Keratinocyte (primary cell): ENCODE results near the gene ZCCHC10. TPM values are rescaled to one million over a fixed set of nuclear protein-coding genes. Genes with fewer than 3 reads are reported as not detected.

Source experiments
- DNase-seq: peaks from one replicate; pipeline ENCODE4 v3.0.0-alpha.2; 2011; ENCODE audit warnings: low read depth, missing footprints, low spot score
- FAIRE-seq: peaks from 2 replicates; lab custom pipeline; 2011; peaks lifted over from hg19 to GRCh38; lab: Jason Lieb, UNC
- H2AFZ ChIP-seq: 2 replicates; pipeline ENCODE4 v1.6.0; 2012; ENCODE audit warnings: low read length, control low read depth, inconsistent platforms; ENCODE audit not compliant: control insufficient read depth
- H3K27ac ChIP-seq: 2 replicates; pipeline ENCODE4 v1.5.1; 2011; ENCODE audit warnings: low read length; ENCODE audit not compliant: control insufficient read depth, insufficient read depth
- H3K27me3 ChIP-seq: 3 replicates; pipeline ENCODE4 v1.6.0; 2011; ENCODE audit warnings: low read length; ENCODE audit not compliant: control insufficient read depth, insufficient read depth; ENCODE audit errors: extremely low read depth
- H3K36me3 ChIP-seq, 2 experiments: 2 replicates in 1 of 2; 3 replicates in 1 of 2; pipeline ENCODE4 v1.5.1; 2011; ENCODE audit warnings: low read length in 2 of 2, mild to moderate bottlenecking in 1 of 2; ENCODE audit not compliant: control insufficient read depth in 2 of 2, insufficient read depth in 2 of 2; ENCODE audit errors: extremely low read depth in 1 of 2
- H3K4me1 ChIP-seq: 3 replicates; pipeline ENCODE4 v1.5.1; 2011; ENCODE audit warnings: low read length; ENCODE audit not compliant: control insufficient read depth, insufficient read depth; ENCODE audit errors: extremely low read depth
- H3K4me2 ChIP-seq: 3 replicates; pipeline ENCODE4 v1.6.0; 2011; ENCODE audit warnings: low read depth, low read length; ENCODE audit not compliant: control insufficient read depth, insufficient read depth; ENCODE audit errors: extremely low read depth
- H3K4me3 ChIP-seq, 3 experiments: fragments of 200-600 bp in 1 of 3; sonication (generic) in 1 of 3; 2 replicates in 2 of 3; 3 replicates in 1 of 3; pipeline ENCODE4 v1.5.1; 2011 to 2016; ENCODE audit warnings: low read length in 3 of 3, mild to moderate bottlenecking in 3 of 3, control low read depth in 2 of 3, inconsistent platforms in 1 of 3, low read depth in 1 of 3, mixed read lengths in 1 of 3, mixed run types in 1 of 3, moderate library complexity in 1 of 3; ENCODE audit not compliant: control insufficient read depth in 2 of 3, insufficient read depth in 2 of 3; ENCODE audit errors: extremely low read depth in 1 of 3
- H3K79me2 ChIP-seq: 2 replicates; pipeline ENCODE4 v1.6.0; 2012; ENCODE audit warnings: low read length; ENCODE audit not compliant: control insufficient read depth, insufficient read depth
- H3K9ac ChIP-seq: 3 replicates; pipeline ENCODE4 v1.6.0; 2011; ENCODE audit warnings: low read length; ENCODE audit not compliant: control insufficient read depth, insufficient read depth; ENCODE audit errors: extremely low read depth
- H3K9me1 ChIP-seq: 3 replicates; pipeline ENCODE4 v1.6.0; 2011; ENCODE audit warnings: low read length; ENCODE audit not compliant: control insufficient read depth, insufficient read depth; ENCODE audit errors: extremely low read depth
- H3K9me3 ChIP-seq: 2 replicates; pipeline ENCODE4 v1.5.1; 2012; ENCODE audit warnings: low read depth, low read length; ENCODE audit not compliant: control insufficient read depth
- H4K20me1 ChIP-seq: 3 replicates; pipeline ENCODE4 v1.6.0; 2011; ENCODE audit warnings: low read length; ENCODE audit not compliant: control insufficient read depth, insufficient read depth; ENCODE audit errors: extremely low read depth
- CTCF ChIP-seq, 3 experiments: IDR thresholded peaks in 1 of 3; conservative IDR thresholded peaks in 1 of 3; optimal IDR thresholded peaks in 1 of 3; 2 replicates in 2 of 3; 3 replicates in 1 of 3; pipeline versions ENCODE3 to v1.5.1; 2011; ENCODE audit warnings: low read length in 3 of 3, mild to moderate bottlenecking in 3 of 3, moderate library complexity in 2 of 3, control low read depth in 1 of 3, inconsistent platforms in 1 of 3; ENCODE audit not compliant: insufficient read depth in 2 of 3; ENCODE audit errors: extremely low read depth in 1 of 3
- EZH2 ChIP-seq: IDR thresholded peaks from one replicate; pipeline ENCODE4 v1.6.1; 2012; ENCODE audit warnings: inconsistent platforms, mild to moderate bottlenecking, low read length, moderate library complexity
- dilution Hi-C: fragments of 300-500 bp; cut with MboI; formaldehyde crosslinking; loops from one replicate; pipeline ENCODE4 v1.7.0; 2020; ENCODE audit warnings: low sequenced_read_pairs; ENCODE audit not compliant: extremely low pct_ligation_motif_present
- polyA plus RNA-seq, 5 experiments: library from polyadenylated mRNA; depleted of rRNA in 3 of 5; stranded (reverse) in 3 of 5; stranded (forward) in 1 of 5; unstranded in 1 of 5; fragments of >200 nt; gene quantifications; 1 replicate in 1 of 5; 2 replicates in 3 of 5; 3 replicates in 1 of 5; pipeline versions ENCODE4 v1.2.1 to v1.2.3, GENCODE V29; 2011 to 2012; ENCODE audit warnings: missing spikeins in 2 of 5, low read depth in 1 of 5, low replicate concordance in 1 of 5

Gene ZCCHC10
- polyA plus RNA-seq, 1 donor (not counting 4 experiments of a cell fraction or from before 2014, with no cell fraction given): 38.5 TPM

GRCh38 chr5:133056891-133057290, 30.5 kb upstream of the ZCCHC10 start:
- Histone ChIP-seq H3K27ac (no peak overlapping the region), H2AFZ (no peak overlapping the region), H3K9me1 (no peaks in the 10 kb centered on the region), H3K36me3 (peaks cover 0 to 8% of the 10 kb centered on the region in 2 experiments), H3K4me3 (no peak overlapping the region), H3K4me2 (no peak overlapping the region), H3K9me3 (no peaks in the 10 kb centered on the region), H4K20me1 (peaks cover 24% of the 10 kb centered on the region), H3K27me3 (no peaks in the 10 kb centered on the region), H3K79me2 (peaks cover 100% of the 10 kb centered on the region), H3K4me1 (peaks cover 11% of the 10 kb centered on the region), H3K9ac (no peak overlapping the region)
- FAIRE-seq (no peak), DNase-seq (no peak)
- dilution Hi-C loops: no loop called here
- TF ChIP-seq EZH2 (no peak), CTCF (optimal IDR thresholded peaks at IDR 0.05 in 1 of 3, IDR thresholded peaks at IDR 0.05 in 1 of 3, conservative IDR thresholded peaks at IDR 0.05 in 1 of 3; ENCODE audit: extremely low read depth in 1 of 3, insufficient read depth in 2 of 3, low read length in 3 of 3) (no peak)

- FAIRE-seq: no peak
- Histone ChIP-seq H3K79me2 (peaks cover 86% of the 10 kb centered on the region), H3K4me2 (no peak overlapping the region), H4K20me1 (peaks cover 18% of the 10 kb centered on the region), H3K4me1 (peaks cover 20% of the 10 kb centered on the region), H3K9me3 (no peaks in the 10 kb centered on the region), H3K27me3 (no peaks in the 10 kb centered on the region), H3K27ac (no peak overlapping the region), H3K9me1 (no peaks in the 10 kb centered on the region), H3K4me3 (no peak overlapping the region), H2AFZ (no peak overlapping the region), H3K9ac (no peak overlapping the region), H3K36me3 (peaks cover 0 to 8% of the 10 kb centered on the region in 2 experiments)
- TF ChIP-seq CTCF (optimal IDR thresholded peaks at IDR 0.05 in 1 of 3, IDR thresholded peaks at IDR 0.05 in 1 of 3, conservative IDR thresholded peaks at IDR 0.05 in 1 of 3; ENCODE audit: extremely low read depth in 1 of 3, insufficient read depth in 2 of 3, low read length in 3 of 3) (no peak), EZH2 (no peak)
- dilution Hi-C loops: no loop called here
- no peak for DNase-seq
These were observed 28.5 kb upstream of the ZCCHC10 start for GRCh38 chr5:133054697-133055471.
